ENCODE data around the gene LST1.

LST1 gene

DNA sequence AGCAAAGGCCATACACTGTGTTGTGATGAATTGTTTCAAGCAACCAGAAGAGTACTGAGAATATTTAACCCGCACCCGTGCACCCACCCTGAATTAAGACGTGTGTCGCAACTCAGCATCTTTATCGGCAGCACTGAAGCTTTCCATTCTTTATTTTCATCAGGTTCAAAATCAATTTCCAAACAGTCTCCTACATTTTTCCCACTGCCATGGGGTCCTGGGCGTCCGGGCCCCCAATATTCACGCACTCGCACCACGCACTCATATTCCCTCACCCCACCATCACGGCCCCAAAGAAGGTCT is 5.7 kb upstream of the LST1 start:
- Histone ChIP-seq H3K27me3 (ENCODE audit: control insufficient read depth, low read length) (peaks cover 61% of the 10 kb centered on the region), H3K4me1 (ENCODE audit: control insufficient read depth, low read length) (peaks cover 62% of the 10 kb centered on the region), H3F3A (ENCODE audit: control insufficient read depth, insufficient read depth) (peaks cover 9% of the 10 kb centered on the region), H3K9me3 (ENCODE audit: control insufficient read depth, insufficient read depth, low read length) (no peaks in the 10 kb centered on the region), H3K36me3 (ENCODE audit: control insufficient read depth, low read length) (no peaks in the 10 kb centered on the region), H3K9me2 (replicated peaks; ENCODE audit: control insufficient read depth, low read length) (no peaks in the 10 kb centered on the region), H3K79me2 (ENCODE audit: control insufficient read depth, low read length) (no peaks in the 10 kb centered on the region), H4K20me1 (ENCODE audit: control insufficient read depth, insufficient read depth, low read depth, low read length) (no peaks in the 10 kb centered on the region), H3K4me2 (ENCODE audit: low read length) (peak overlapping the region; percentile 92), H3K27ac (ENCODE audit: low read depth, low read length) (no peak overlapping the region), H3K4me3 (ENCODE audit: low read length) (peak overlapping the region; percentile 84)
- no peak for TF ChIP-seq EZH2phosphoT487 (IDR thresholded peaks at IDR 0.05; ENCODE audit: borderline replicate concordance, low read length)
- TF ChIP-seq, protein P1, sequence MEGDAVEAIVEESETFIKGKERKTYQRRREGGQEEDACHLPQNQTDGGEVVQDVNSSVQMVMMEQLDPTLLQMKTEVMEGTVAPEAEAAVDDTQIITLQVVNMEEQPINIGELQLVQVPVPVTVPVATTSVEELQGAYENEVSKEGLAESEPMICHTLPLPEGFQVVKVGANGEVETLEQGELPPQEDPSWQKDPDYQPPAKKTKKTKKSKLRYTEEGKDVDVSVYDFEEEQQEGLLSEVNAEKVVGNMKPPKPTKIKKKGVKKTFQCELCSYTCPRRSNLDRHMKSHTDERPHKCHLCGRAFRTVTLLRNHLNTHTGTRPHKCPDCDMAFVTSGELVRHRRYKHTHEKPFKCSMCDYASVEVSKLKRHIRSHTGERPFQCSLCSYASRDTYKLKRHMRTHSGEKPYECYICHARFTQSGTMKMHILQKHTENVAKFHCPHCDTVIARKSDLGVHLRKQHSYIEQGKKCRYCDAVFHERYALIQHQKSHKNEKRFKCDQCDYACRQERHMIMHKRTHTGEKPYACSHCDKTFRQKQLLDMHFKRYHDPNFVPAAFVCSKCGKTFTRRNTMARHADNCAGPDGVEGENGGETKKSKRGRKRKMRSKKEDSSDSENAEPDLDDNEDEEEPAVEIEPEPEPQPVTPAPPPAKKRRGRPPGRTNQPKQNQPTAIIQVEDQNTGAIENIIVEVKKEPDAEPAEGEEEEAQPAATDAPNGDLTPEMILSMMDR (IDR thresholded peaks at IDR 0.05; ENCODE audit: low read depth, low read length, poor library complexity, severe bottlenecking) = no peak

DNA sequence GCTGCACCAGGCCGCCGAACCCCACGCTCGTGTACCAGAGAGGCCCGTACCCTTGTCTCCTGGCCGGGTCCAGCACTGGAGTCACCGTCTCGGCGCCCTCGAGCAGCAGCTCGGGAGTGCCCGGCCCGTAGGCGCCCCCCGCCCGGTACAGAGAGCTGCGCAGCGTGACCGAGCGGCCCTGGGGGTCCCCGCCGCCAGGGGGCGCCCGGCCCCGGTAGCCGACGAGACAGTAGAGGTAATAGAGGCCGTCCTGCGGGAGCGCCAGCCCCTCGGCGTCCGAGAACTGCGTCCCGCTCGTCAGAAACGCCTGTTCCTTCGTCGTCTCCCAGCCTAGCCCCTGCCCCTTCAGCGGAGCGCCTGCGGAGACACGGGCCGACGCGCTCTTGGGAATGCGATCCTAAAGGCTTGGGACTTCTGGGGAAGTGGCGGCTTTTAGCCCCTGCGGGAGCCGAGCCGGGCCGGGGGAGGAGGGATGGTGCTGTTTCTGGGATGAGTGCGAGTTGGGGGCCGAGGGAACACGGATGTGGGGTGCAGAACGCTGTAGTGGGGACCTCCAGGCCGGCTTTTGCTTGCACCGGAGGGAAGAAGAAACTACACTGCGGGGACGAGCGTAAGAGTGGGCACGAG is 5.2 kb upstream of the LST1 start:
- no peaks in the 10 kb centered on the region for H3K79me2 ChIP-seq (ENCODE audit: control insufficient read depth, low read length)
- H4K20me1 ChIP-seq (ENCODE audit: control insufficient read depth, insufficient read depth, low read depth, low read length) = no peaks in the 10 kb centered on the region
- peaks cover 56% of the 10 kb centered on the region for H3K27me3 ChIP-seq (ENCODE audit: control insufficient read depth, low read length)
- H3K4me1 ChIP-seq (ENCODE audit: control insufficient read depth, low read length) = peaks cover 62% of the 10 kb centered on the region
- H3F3A ChIP-seq (ENCODE audit: control insufficient read depth, insufficient read depth) = peaks cover 11% of the 10 kb centered on the region
- peak overlapping the region; percentile 84 for H3K4me3 ChIP-seq (ENCODE audit: low read length)
- H3K9me3 ChIP-seq (ENCODE audit: control insufficient read depth, insufficient read depth, low read length) = no peaks in the 10 kb centered on the region
- H3K9me2 ChIP-seq (replicated peaks; ENCODE audit: control insufficient read depth, low read length) = no peaks in the 10 kb centered on the region
- TF ChIP-seq, protein P1 (IDR thresholded peaks at IDR 0.05; ENCODE audit: low read depth, low read length, poor library complexity, severe bottlenecking) = peak; percentile 96
- TF ChIP-seq EZH2phosphoT487 (IDR thresholded peaks at IDR 0.05; ENCODE audit: borderline replicate concordance, low read length) = peak; percentile 63; the same call in 1 of the 2 replicates
- no peak overlapping the region for H3K27ac ChIP-seq (ENCODE audit: low read depth, low read length)
- no peaks in the 10 kb centered on the region for H3K36me3 ChIP-seq (ENCODE audit: control insufficient read depth, low read length)
- H3K4me2 ChIP-seq (ENCODE audit: low read length) = peak overlapping the region; percentile 92

DNA sequence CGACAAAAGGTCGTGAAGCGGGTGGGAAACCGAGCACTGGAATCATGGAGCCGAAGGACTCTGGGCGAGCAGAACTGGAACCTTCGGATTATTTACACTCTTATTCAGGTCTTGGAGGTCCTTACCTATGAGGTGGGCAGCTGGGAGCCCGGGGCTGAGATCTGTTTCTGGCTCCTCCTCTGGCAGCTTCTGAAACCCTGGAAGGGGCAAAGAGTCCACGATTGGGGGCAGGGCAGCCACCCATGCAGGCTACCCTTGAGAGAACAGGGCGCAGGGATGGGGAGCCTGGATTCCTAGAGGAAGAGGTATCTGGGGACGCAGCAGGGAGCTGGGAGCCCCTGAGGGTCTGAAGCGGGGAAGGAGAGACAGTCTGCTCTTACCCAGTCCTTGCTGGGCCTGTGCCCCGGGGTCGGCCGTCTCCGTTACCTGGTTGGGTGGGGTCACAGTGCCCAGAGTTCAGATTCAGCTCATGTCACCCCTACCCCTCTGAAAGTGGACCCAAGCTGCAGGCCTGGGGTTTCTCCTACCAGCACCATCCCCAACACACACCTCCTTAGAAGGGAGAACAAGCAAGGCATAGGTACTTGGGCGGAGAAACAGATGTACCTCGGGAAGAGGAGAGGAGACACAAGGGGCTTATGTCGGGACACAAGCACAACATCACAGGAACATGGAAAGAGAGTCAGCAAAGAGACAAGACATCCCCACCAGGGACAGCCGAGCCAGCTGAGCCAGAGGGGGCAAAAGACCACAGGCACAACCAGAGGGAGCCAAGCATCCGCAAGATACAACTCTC is 4.4 kb upstream of the LST1 start:
- no peak for TF ChIP-seq EZH2phosphoT487 (IDR thresholded peaks at IDR 0.05; ENCODE audit: borderline replicate concordance, low read length)
- TF ChIP-seq, protein P1 (IDR thresholded peaks at IDR 0.05; ENCODE audit: low read depth, low read length, poor library complexity, severe bottlenecking) = no peak
- peaks cover 49% of the 10 kb centered on the region for H3K27me3 ChIP-seq (ENCODE audit: control insufficient read depth, low read length)
- H3K27ac ChIP-seq (ENCODE audit: low read depth, low read length) = no peak overlapping the region
- H3K79me2 ChIP-seq (ENCODE audit: control insufficient read depth, low read length) = no peaks in the 10 kb centered on the region
- peaks cover 62% of the 10 kb centered on the region for H3K4me1 ChIP-seq (ENCODE audit: control insufficient read depth, low read length)
- H3K4me3 ChIP-seq (ENCODE audit: low read length) = peak overlapping the region; percentile 84
- no peaks in the 10 kb centered on the region for H3K9me3 ChIP-seq (ENCODE audit: control insufficient read depth, insufficient read depth, low read length)
- H3K9me2 ChIP-seq (replicated peaks; ENCODE audit: control insufficient read depth, low read length) = no peaks in the 10 kb centered on the region
- H3K4me2 ChIP-seq (ENCODE audit: low read length) = peak overlapping the region; percentile 92
- peaks cover 10% of the 10 kb centered on the region for H3F3A ChIP-seq (ENCODE audit: control insufficient read depth, insufficient read depth)
- H3K36me3 ChIP-seq (ENCODE audit: control insufficient read depth, low read length) = no peaks in the 10 kb centered on the region
- no peaks in the 10 kb centered on the region for H4K20me1 ChIP-seq (ENCODE audit: control insufficient read depth, insufficient read depth, low read depth, low read length)
